ENCODE results near the gene CSF1. TPM values are rescaled to one million over a fixed set of nuclear protein-coding genes. Genes with fewer than 3 reads are reported as not detected.

CSF1 gene
- total and polyA plus RNA-seq, 2 of the 13 experiments (the other 11 are each of a cell fraction or from before 2014, with no cell fraction given), result 4.6 to 13.3 TPM

DNA sequence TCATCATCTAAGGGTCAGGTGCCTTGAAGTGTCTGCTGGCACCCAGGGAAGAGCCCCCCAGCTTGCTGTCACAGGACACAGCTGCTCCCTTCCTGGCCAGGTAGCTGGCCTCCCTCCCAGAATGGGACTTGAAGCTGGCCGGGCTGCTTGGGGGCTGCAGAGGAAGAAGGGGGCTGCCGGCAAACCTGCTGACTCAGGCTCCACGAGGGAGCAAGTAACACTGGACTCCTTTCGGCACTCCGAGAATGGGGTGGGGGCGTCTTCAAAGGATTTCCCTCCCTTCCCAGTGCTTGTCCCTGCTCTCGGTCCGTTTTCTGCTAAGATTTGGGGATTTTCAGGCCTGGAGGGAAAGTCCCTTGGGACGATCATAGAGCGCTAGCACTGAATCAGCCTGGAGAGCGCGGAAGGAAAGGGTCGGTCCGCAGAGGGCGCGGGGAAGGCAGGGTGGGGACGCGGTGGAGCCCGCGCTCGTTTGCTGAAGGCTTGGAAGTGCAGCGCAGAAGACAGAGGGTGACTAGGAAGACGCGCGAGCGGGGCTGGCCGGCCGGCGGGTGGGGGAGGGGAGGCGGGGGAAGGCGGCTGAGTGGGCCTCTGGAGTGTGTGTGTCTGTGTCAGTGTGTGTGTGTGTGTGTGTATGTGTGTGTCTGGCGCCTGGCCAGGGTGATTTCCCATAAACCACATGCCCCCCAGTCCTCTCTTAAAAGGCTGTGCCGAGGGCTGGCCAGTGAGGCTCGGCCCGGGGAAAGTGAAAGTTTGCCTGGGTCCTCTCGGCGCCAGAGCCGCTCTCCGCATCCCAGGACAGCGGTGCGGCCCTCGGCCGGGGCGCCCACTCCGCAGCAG is at the start of gene CSF1 (continued):
- TF ChIP-seq, protein P1, sequence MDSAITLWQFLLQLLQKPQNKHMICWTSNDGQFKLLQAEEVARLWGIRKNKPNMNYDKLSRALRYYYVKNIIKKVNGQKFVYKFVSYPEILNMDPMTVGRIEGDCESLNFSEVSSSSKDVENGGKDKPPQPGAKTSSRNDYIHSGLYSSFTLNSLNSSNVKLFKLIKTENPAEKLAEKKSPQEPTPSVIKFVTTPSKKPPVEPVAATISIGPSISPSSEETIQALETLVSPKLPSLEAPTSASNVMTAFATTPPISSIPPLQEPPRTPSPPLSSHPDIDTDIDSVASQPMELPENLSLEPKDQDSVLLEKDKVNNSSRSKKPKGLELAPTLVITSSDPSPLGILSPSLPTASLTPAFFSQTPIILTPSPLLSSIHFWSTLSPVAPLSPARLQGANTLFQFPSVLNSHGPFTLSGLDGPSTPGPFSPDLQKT (CRISPR knock-in tag; IDR thresholded peaks at IDR 0.05; ENCODE audit: borderline replicate concordance), result no peak
- TF ChIP-seq ARID2 (CRISPR knock-in tag; IDR thresholded peaks at IDR 0.05; ENCODE audit: borderline replicate concordance) (no peak), ZNF501 (CRISPR knock-in tag; IDR thresholded peaks at IDR 0.05) (no peak), MIXL1 (CRISPR knock-in tag; IDR thresholded peaks at IDR 0.05) (no peak), ARHGAP35 (CRISPR knock-in tag; IDR thresholded peaks at IDR 0.05; ENCODE audit: borderline replicate concordance) (no peak), NFYC (CRISPR knock-in tag; IDR thresholded peaks at IDR 0.05) (no peak), TOE1 (CRISPR knock-in tag; IDR thresholded peaks at IDR 0.05) (no peak), POLR2G (IDR thresholded peaks at IDR 0.05; ENCODE audit: low read depth, low read length) (peak; percentile 67), CBX5 (CRISPR knock-in tag; IDR thresholded peaks at IDR 0.05; ENCODE audit: borderline replicate concordance) (peak; percentile 54; the same call in 1 of the 2 replicates), TARDBP (CRISPR knock-in tag; IDR thresholded peaks at IDR 0.05) (no peak), TMF1 (CRISPR knock-in tag; IDR thresholded peaks at IDR 0.05; ENCODE audit: low read depth) (no peak), MTA3 (CRISPR knock-in tag; IDR thresholded peaks at IDR 0.05) (no peak), ZSCAN21 (CRISPR knock-in tag; IDR thresholded peaks at IDR 0.05; ENCODE audit: borderline replicate concordance) (no peak), CCDC6 (CRISPR knock-in tag; IDR thresholded peaks at IDR 0.05) (peak; percentile 64; the same call in 1 of the 2 replicates), ZBTB8A (CRISPR knock-in tag; IDR thresholded peaks at IDR 0.05; ENCODE audit: borderline replicate concordance, low read depth) (no peak), CEBPB (IDR thresholded peaks at IDR 0.05; ENCODE audit: borderline replicate concordance, low read depth, low read length) (no peak), NAIF1 (CRISPR knock-in tag; IDR thresholded peaks at IDR 0.05; ENCODE audit: borderline replicate concordance) (no peak), BCL6 (CRISPR knock-in tag; IDR thresholded peaks at IDR 0.05) (no peak)
- TF ChIP-seq, protein P2, sequence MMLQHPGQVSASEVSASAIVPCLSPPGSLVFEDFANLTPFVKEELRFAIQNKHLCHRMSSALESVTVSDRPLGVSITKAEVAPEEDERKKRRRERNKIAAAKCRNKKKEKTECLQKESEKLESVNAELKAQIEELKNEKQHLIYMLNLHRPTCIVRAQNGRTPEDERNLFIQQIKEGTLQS (CRISPR knock-in tag; IDR thresholded peaks at IDR 0.05), result no peak
- TF ChIP-seq, protein P3, sequence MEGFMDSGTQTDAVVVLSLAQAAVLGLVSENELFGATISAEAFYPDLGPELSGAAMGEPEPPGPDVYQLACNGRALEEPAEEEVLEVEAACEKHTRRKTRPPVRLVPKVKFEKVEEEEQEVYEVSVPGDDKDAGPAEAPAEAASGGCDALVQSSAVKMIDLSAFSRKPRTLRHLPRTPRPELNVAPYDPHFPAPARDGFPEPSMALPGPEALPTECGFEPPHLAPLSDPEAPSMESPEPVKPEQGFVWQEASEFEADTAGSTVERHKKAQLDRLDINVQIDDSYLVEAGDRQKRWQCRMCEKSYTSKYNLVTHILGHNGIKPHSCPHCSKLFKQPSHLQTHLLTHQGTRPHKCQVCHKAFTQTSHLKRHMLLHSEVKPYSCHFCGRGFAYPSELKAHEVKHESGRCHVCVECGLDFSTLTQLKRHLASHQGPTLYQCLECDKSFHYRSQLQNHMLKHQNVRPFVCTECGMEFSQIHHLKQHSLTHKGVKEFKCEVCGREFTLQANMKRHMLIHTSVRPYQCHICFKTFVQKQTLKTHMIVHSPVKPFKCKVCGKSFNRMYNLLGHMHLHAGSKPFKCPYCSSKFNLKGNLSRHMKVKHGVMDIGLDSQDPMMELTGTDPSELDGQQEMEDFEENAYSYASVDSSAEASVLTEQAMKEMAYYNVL (CRISPR knock-in tag; IDR thresholded peaks at IDR 0.05; ENCODE audit: borderline replicate concordance), result no peak
- TF ChIP-seq, protein P4, sequence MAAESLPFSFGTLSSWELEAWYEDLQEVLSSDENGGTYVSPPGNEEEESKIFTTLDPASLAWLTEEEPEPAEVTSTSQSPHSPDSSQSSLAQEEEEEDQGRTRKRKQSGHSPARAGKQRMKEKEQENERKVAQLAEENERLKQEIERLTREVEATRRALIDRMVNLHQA (CRISPR knock-in tag; IDR thresholded peaks at IDR 0.05), result no peak

Data from HepG2 (cell line).